BJ (cell line): Measurements from ENCODE around the gene DNAJB9. TPM values are rescaled to one million over a fixed set of nuclear protein-coding genes. Genes with fewer than 3 reads are reported as not detected.

Source experiments
- CTCF ChIA-PET: fragments of 350-600 bp; formaldehyde crosslinking; extraction: SDS; loops from one replicate; lab custom pipeline; 2021; ENCODE audit warnings: antibody characterized with exemption, inconsistent platforms; lab: Yijun Ruan, JAX
- POLR2A ChIA-PET: fragments of 300-600 bp; sonication (Branson Sonifier 250); formaldehyde crosslinking; extraction: SDS; loops from one replicate; lab custom pipeline; 2021; ENCODE audit warnings: antibody characterized with exemption; lab: Charles Lee
- DNase-seq: peaks from one replicate; pipeline ENCODE4 v3.0.0-alpha.2; 2011; ENCODE audit warnings: low read depth
- H3K27me3 ChIP-seq: 2 replicates; pipeline ENCODE4 v1.6.0; 2011; ENCODE audit warnings: low read length; ENCODE audit not compliant: control insufficient read depth, insufficient read depth
- H3K36me3 ChIP-seq: 2 replicates; pipeline ENCODE4 v1.5.1; 2011; ENCODE audit warnings: low read length; ENCODE audit not compliant: control insufficient read depth, insufficient read depth
- H3K4me3 ChIP-seq: 2 replicates; pipeline ENCODE4 v1.5.1; 2011; ENCODE audit warnings: low read depth, mild to moderate bottlenecking, control low read depth, low read length
- polyA plus RNA-seq: library from polyadenylated mRNA; depleted of rRNA; stranded (reverse); fragments of >200 nt; gene quantifications from 2 replicates; pipeline ENCODE4 v1.2.3, GENCODE V29; 2011
- TF ChIP-seq, protein P1 (sequence below): IDR thresholded peaks from 2 replicates; pipeline ENCODE4 v1.5.1; 2011; ENCODE audit warnings: low read depth, mild to moderate bottlenecking, control low read depth, inconsistent platforms, low read length, moderate library complexity; ENCODE audit not compliant: insufficient read depth

DNAJB9 gene
- polyA plus RNA-seq, 1 experiment: 9.0 TPM

DNA sequence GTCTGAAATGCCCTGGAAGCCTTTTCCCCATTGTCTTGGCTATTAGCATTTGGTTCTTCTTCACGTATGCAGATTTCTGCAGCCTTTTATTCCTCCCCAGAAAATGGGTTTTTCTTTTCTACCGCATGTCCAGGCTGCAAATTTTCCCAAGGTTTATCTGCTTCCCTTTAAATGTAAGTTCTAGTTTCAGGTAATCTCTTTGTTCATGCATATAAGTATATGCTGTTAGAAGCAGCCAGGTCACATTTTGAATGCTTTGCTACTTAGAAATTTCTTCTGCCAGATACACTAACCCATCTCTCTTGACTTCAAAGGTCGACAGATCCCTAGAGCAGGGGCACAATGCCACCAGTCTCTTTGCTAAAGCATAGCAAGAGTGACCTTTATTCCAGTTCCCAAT is 12.5 kb upstream of the DNAJB9 start:
- TF ChIP-seq, protein P1, sequence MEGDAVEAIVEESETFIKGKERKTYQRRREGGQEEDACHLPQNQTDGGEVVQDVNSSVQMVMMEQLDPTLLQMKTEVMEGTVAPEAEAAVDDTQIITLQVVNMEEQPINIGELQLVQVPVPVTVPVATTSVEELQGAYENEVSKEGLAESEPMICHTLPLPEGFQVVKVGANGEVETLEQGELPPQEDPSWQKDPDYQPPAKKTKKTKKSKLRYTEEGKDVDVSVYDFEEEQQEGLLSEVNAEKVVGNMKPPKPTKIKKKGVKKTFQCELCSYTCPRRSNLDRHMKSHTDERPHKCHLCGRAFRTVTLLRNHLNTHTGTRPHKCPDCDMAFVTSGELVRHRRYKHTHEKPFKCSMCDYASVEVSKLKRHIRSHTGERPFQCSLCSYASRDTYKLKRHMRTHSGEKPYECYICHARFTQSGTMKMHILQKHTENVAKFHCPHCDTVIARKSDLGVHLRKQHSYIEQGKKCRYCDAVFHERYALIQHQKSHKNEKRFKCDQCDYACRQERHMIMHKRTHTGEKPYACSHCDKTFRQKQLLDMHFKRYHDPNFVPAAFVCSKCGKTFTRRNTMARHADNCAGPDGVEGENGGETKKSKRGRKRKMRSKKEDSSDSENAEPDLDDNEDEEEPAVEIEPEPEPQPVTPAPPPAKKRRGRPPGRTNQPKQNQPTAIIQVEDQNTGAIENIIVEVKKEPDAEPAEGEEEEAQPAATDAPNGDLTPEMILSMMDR: no peak
- H3K4me3 ChIP-seq: no peak overlapping the region
- ChIA-PET CTCF (no interaction called here), POLR2A (no interaction called here)
- DNase-seq: no peak
- no peaks in the 10 kb centered on the region for H3K36me3 ChIP-seq
- no peaks in the 10 kb centered on the region for H3K27me3 ChIP-seq

DNA sequence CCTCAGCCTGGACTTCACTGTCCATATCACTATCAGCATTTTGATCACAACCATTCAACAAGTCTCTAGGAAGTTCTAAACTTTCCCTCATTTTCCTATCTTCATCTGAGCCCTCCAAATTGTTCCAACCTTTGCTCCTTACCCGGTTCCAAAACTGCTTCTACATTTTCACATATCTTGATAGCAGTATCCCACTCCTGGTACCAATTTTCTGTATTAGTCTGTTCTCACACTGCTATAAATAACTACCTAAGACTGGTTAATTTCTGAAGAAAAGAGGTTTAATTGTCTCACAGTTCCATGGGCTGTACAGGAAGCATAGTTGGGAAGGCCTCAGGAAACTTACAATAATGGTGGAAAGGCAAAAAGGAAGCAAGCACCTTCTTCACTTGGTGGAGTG is 12.1 kb upstream of the DNAJB9 start:
- TF ChIP-seq, protein P1: no peak
- ChIA-PET POLR2A (no interaction called here), CTCF (no interaction called here)
- no peak for DNase-seq
- Histone ChIP-seq H3K4me3 (no peak overlapping the region), H3K36me3 (no peaks in the 10 kb centered on the region), H3K27me3 (no peaks in the 10 kb centered on the region)

DNA sequence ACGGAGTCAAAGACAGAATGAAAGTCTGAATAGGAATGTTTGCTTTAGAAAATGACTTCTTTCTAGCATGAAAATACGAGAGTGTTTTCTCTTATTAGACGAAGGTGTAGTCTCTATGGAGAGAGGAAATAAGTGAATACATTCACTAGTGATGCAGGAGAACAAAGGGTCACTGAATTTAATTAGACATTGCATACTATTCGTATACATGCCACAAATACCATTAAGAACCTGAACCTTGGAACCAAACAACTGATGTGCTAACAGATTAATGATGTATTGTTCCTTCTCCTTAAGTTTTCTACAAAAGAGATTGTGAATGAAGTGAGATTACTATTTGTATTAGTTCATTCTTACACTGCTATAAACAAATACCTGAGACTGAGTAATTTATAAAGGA is 10.4 kb upstream of the DNAJB9 start:
- CTCF ChIA-PET: no interaction called here
- H3K4me3 ChIP-seq: no peak overlapping the region

DNA sequence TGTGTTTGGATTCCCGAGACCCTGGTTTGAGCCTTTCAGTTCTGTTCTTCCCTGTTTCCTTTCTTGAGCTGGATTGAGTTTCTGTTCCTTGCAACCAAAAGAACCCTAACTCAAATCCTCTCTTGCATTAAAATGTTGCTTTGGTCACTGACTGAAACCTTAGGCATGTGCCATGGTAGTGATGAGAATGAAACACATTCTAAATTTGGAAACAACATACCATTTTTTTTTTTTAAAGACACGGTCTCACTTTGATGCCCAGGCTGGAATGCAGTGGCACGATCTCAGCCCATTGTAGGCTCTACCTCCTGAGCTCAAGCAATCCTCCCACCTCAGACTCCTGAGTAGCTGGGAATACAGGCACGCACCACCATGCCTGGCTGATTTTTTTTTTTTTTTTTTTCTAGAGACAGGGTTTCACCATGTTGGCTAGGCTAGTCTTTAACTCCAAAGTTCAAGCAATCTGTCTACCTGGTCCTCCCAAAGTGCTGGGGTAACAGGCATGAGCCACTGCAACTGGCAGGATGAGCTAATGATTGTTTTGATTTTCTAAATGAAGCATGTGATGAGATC is 8.5 kb upstream of the DNAJB9 start:
- H3K4me3 ChIP-seq: no peak overlapping the region
- DNase-seq: no peak
- TF ChIP-seq, protein P1: no peak
- H3K27me3 ChIP-seq: no peaks in the 10 kb centered on the region
- CTCF ChIA-PET: no interaction called here
- no peaks in the 10 kb centered on the region for H3K36me3 ChIP-seq
- POLR2A ChIA-PET: no interaction called here

More for the DNA sequence above, 10.4 kb upstream of the DNAJB9 start:
- DNase-seq: no peak
- Histone ChIP-seq H3K27me3 (no peaks in the 10 kb centered on the region), H3K36me3 (no peaks in the 10 kb centered on the region)
- TF ChIP-seq, protein P1: no peak
- POLR2A ChIA-PET: no interaction called here

DNA sequence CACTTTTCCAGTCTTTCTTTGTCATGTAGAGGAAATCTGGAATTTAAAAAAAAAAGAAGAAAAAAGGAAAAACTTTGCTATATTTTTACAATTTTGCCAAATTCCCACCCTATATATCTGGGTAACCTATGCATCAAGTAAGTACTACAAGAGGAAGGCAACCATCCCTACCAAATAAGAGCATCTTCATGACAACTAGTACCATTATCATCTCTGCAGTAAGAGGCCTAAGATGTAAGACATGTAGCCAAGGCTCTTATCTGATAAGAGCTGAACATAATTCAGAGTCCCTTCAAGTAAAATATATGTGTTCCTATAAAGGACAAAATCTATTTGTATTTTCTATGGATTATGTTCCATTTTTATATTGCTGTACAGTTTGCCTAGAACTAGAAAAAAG is 3.7 kb upstream of the DNAJB9 start:
- ChIA-PET CTCF (no interaction called here), POLR2A (no interaction called here)
- TF ChIP-seq, protein P1: no peak
- Histone ChIP-seq H3K27me3 (no peaks in the 10 kb centered on the region), H3K4me3 (no peak overlapping the region), H3K36me3 (no peaks in the 10 kb centered on the region)
- no peak for DNase-seq
